ENCODE measurements around the gene LGR6. TPM values are rescaled to one million over a fixed set of nuclear protein-coding genes. Genes with fewer than 3 reads are reported as not detected.

LGR6 gene
- total and polyA plus RNA-seq, 10 of the 15 experiments (the other 5 are each of a cell fraction or from before 2014, with no cell fraction given), result not detected

- TF ChIP-seq CBX5 (IDR thresholded peaks at IDR 0.05; ENCODE audit: low read depth) (no peak), NFYA (IDR thresholded peaks at IDR 0.05; ENCODE audit: borderline replicate concordance, low read depth, low read length) (no peak), TCF3 (IDR thresholded peaks at IDR 0.05; ENCODE audit: borderline replicate concordance, insufficient read depth, low read depth, low read length) (no peak), HDGF (IDR thresholded peaks at IDR 0.05) (peak; percentile 29; the same call in 1 of the 2 replicates), IKZF2 (IDR thresholded peaks at IDR 0.05) (peak; percentile 72 to 78; a peak in 3 of 4 replicates), PML (IDR thresholded peaks at IDR 0.05; ENCODE audit: low read length) (no peak), SUZ12 (IDR thresholded peaks at IDR 0.05; ENCODE audit: unreplicated experiment) (no peak), TARDBP (IDR thresholded peaks at IDR 0.05; ENCODE audit: borderline replicate concordance) (no peak), ZBTB4 (CRISPR knock-in tag; IDR thresholded peaks at IDR 0.05) (no peak), ZNF274 (IDR thresholded peaks at IDR 0.05; ENCODE audit: insufficient read depth, insufficient read length) (no peak), USF2 (IDR thresholded peaks at IDR 0.05; ENCODE audit: borderline replicate concordance, low read depth, low read length) (no peak), CREB1 (IDR thresholded peaks at IDR 0.05; ENCODE audit: low read depth) (no peak), ELK1 (IDR thresholded peaks at IDR 0.05; ENCODE audit: low read depth, low read length) (no peak), TBL1XR1 (IDR thresholded peaks at IDR 0.05; ENCODE audit: low read depth, low read length) (peak; percentile 26; the same call in 1 of the 2 replicates), SPI1 (IDR thresholded peaks at IDR 0.05; ENCODE audit: borderline replicate concordance, insufficient read depth, low read depth, low read length) (no peak), ZBED1 (IDR thresholded peaks at IDR 0.05; ENCODE audit: borderline replicate concordance) (no peak), RFX5 (IDR thresholded peaks at IDR 0.05; ENCODE audit: low read depth, low read length) (no peak), NBN (IDR thresholded peaks at IDR 0.05) (no peak; the same call in 1 of the 2 replicates), HSF1 (IDR thresholded peaks at IDR 0.05; ENCODE audit: low read depth, low read length) (no peak), RELA (IDR thresholded peaks at IDR 0.05; ENCODE audit: borderline replicate concordance, partially characterized antibody) (no peak), MXI1 (IDR thresholded peaks at IDR 0.05; ENCODE audit: low read depth, low read length) (peak; percentile 53; the same call in 1 of the 2 replicates), YBX1 (IDR thresholded peaks at IDR 0.05) (no peak), RBBP5 (conservative IDR thresholded peaks at IDR 0.05) (no peak), ZNF384 (IDR thresholded peaks at IDR 0.05; ENCODE audit: borderline replicate concordance, low read depth, low read length) (no peak), ETV6 (conservative IDR thresholded peaks at IDR 0.05 in 1 of 2, IDR thresholded peaks at IDR 0.05 in 1 of 2; ENCODE audit: borderline replicate concordance in 1 of 2, low read depth in 1 of 2) (no peak)
Observed at GRCh38 chr1:202158810-202159533, 34.6 kb upstream of the LGR6 start (continued).
